GM19372 (cell line): ENCODE results near the gene TLN1.

Experiments used
- ATAC-seq: cut with Tn5 transposase; IDR thresholded peaks from one replicate; pipeline ENCODE4 v1.9.1; 2021; ENCODE audit warnings: mild to moderate bottlenecking, low read depth, moderate library complexity; ENCODE audit not compliant: unreplicated experiment

The TLN1 gene

DNA sequence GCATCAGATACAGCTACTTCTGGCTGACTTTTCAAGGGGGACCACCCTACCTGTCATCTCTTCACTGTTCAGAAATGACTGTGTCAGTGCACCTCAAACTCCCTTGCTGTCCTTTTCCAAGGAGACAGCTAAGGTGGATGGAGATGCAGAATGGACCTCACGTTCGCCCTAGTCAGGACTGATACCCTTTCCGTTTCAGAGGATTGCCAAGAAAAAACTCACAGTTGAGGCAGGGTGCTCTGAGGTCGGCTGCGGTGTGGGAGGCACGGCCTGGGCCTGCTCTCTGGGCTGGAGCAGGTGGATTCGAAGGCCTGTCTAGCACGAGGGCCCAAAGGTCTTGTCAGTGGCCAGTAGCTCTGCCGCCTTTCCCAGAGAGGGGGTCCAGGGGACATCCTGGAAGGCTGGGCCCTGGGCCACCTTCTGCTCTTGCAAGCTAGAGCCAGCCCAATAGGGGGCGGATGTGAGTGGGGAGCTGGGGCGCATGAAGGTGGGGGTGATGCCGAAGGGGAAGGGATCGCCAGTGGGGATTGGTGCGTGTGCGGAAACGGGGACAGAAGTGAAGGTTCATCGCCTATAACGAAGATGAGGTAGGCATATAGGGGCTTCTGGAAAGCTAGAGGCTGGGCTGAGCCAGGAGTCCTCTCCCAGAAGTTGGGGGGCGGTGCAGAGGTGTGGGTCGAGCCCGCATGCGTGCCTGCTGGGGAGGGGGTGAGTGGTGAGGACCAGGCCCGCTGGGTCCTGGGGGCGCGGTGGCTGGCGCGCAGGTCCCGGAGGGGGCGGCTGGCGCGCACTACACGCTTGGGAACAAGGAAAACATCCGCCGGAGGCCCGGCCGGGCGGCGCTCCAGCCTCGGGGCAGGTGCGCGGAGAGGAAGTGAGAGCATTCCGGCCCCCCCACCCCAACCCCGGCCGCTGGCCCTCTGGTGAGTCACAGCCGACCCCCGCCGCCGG is 24.6 kb upstream of the TLN1 start:
- ATAC-seq = peak; percentile 67

- no peak for ATAC-seq
These were observed 23.1 kb upstream of the TLN1 start for GRCh38 chr9:35755071-35755470.

DNA sequence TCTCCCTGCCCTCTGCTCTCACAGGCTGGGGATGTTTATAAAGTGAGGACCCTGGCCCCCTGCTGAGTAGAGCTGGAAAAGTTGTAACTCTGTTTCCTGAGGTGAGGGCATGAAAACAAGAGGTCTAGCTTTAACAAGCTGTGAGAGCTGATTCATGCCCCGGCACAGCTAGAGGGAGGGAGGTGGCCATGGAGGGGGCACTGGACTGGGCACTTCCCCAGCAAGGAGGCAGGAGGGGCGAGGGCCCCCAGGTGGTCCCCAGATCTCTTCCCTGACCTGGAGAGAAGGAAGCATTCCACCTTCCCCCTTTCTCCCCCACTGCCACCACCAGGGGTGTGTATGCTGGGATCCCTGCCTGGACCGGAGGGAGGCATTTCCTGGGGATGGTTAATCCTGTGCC is 22.3 kb upstream of the TLN1 start, which contains the start of gene MSMP:
Gene MSMP (minus strand): TSS at position 13 of the 400 bp plus-strand sequence. CDS start 147 bp downstream, outside the sequence.
- ATAC-seq = no peak

DNA sequence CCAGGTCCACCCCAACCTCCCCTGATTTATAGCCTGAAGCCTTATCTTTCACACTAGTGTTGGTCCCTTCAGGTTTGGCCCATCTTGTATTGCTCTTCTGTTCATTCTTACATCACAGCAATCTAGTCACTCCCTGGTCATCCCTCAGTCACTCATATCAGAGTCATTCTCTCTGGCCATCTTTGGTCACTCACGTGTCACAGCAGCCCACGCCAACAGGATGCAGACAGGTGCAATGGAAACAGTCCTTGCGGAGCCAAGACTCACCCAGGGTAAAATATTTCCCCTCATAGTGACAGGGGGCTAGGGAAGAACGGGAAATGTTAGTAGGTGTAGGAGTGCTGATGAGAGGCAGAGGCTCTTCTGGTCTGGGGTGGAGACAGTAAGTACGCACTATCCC is 21.5 kb upstream of the TLN1 start:
- ATAC-seq = no peak

DNA sequence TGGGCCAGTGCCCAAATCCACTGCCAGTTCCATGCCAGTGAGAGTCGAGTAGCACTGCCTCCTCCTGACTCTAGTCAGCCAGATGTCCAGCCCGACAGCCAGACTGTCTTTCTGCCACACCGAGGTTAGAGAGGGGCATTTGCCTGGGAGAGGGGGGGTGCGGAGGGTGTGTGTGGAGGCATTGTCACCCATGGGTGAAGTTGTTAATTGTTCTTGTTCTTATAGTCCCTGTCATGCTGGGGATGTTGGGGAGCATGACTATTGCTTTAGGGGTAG is 18.2 kb upstream of the TLN1 start:
- no peak for ATAC-seq

- ATAC-seq = peak; percentile 37
These were observed 17.7 kb upstream of the TLN1 start for GRCh38 chr9:35749515-35750255.

- ATAC-seq = peak; percentile 79
These were observed 17.0 kb upstream of the TLN1 start, which contains the start of the genes GBA2 and RGP1 for GRCh38 chr9:35748858-35749514. Gene GBA2, minus strand, starts transcription at chr9:35749228. Its CDS starts 524 bp downstream, at chr9:35748704. Gene RGP1, plus strand, starts transcription at chr9:35749287. Its CDS starts 469 bp downstream, at chr9:35749756.

GRCh38 chr9:35748242-35748857 is 16.4 kb upstream of the TLN1 start:
- ATAC-seq = no peak

- no peak for ATAC-seq
These were observed 14.6 kb upstream of the TLN1 start for GRCh38 chr9:35746583-35746982.

DNA sequence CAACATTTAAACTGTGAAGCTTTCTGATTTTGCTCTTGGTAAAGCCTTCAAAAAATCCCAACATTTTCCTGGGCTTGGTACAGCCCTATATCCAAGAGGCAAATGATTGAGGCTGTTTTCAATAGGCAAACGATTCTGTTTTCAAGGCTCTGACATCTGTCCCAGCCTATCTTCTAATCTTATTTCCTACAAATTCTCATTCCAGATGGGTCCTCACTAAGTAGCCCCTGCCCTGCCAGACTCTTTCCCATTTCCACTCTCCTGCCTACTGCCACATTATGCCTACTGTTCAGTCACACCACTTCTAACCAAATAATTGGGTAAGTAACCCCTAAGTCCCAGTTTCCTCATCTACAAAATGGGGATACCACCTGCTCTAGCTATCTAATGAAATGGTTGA is 13.6 kb upstream of the TLN1 start:
- ATAC-seq = no peak

GRCh38 chr9:35743880-35744518 is 12.0 kb upstream of the TLN1 start:
- ATAC-seq = no peak

DNA sequence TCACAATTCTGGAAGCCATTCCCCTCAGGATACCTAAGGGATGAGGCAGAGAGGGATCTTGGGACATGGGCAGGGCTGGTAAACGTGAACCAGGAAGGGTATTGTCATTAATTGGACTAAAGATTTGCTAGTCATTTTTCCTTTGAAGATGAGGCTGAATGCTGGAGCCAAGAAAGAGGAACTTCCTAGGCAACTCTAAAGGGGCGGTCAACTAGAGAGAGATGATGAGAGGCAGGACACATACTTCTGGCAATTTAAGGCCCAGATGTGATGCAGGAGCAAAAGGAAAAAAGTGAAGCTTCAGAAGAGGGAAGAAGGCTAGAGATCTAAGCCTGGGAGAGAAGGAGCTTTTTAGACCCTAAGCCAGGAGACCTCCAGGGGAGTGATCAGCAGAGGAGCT is 11.5 kb upstream of the TLN1 start:
- no peak for ATAC-seq

DNA sequence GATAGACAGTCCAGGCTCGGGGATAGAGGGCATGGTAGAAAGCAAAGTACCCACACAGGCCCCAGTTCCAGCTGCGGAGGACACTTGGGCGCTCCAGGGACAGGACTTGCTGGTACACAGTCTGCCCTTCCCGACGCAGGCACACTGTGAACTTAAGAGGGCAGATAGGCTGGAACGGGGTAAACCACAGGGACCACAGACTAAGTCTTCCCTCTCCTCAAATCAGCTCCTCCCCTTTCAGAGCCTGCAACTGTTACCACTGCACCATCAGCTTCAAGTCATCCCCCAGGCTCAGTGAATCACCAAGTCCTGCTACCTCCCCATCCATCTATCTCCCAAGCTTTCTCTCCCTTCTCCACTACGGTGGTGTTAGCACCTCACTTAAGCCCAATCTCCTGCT is 9.7 kb upstream of the TLN1 start:
- ATAC-seq = no peak

DNA sequence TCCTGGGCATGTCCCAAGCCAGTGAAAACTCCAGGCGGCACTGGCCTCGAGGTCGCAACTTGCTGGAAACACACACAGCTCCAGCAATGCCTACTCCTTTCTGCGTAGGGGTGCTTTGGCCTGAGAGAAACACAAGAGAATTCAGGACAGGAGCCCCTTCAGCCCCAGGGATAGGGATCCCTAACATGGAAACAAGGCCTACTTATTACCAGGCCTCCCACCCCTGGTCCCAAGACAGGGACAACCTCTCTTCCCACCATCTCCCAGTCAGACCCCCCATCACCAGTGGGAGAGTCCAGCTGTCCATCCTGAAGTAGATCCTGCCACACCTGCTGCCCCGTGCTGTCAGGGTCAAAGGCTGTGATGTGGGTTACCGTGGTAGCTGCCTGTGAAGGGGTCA is 8.2 kb upstream of the TLN1 start:
- no peak for ATAC-seq

- no peak for ATAC-seq
These were observed 6.9 kb upstream of the TLN1 start for GRCh38 chr9:35738924-35739323.

DNA sequence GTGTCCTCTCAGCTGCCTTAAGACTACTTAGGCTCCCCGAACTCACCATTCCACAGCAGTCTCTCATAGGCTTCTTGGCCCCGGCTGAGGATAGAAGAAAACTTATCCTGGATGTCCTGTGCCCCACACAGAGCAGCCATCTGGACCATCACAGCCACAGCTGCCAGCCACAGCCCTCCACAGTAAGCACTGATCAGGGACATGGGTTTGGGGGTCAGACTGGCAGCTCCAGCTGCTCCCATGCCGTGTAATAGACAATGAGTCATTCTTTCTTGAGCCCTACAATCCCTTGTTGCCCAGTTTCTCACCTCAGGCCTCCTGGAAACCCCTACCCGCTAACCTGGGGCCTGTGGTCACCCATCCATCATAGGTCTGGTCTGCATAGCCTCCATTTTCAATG is 6.2 kb upstream of the TLN1 start:
- no peak for ATAC-seq

- no peak for ATAC-seq
These were observed 5.1 kb upstream of the TLN1 start for GRCh38 chr9:35737143-35737542.

DNA sequence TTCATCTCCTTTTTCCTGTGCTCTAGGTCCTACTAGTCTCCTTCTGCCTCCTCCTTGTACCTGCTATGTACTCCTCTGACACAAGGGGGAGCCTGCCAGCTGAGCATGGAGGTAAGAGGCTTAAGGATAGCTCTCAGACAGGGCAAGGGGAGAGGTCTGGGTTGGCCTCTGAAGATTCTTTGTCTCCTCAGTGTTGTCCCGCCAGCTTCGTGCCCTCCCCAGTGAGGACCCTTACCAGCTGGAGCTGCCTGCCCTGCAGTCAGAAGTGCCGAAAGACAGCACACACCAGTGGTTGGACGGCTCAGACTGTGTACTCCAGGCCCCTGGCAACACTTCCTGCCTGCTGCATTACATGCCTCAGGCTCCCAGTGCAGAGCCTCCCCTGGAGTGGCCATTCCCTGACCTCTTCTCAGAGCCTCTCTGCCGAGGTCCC is 4.2 kb upstream of the TLN1 start:
- ATAC-seq = no peak

GRCh38 chr9:35734096-35734495 is 2.1 kb upstream of the TLN1 start:
- no peak for ATAC-seq
